Karpas-422 (cell line): ENCODE results near the gene THSD7B. TPM values are rescaled to one million over a fixed set of nuclear protein-coding genes. Genes with fewer than 3 reads are reported as not detected.

Experiments
- DNase-seq: peaks from one replicate; pipeline ENCODE4 v3.0.0-alpha.2; 2015
- H2AFZ ChIP-seq: fragments of 200-600 bp; sonication (generic); 2 replicates; pipeline ENCODE4 v1.6.1; 2014; ENCODE audit warnings: antibody characterized with exemption, low read length, mixed read lengths
- H3K27ac ChIP-seq: fragments of 200-600 bp; sonication (generic); 2 replicates; pipeline ENCODE4 v1.5.1; 2014; ENCODE audit warnings: mild to moderate bottlenecking, low read length, moderate library complexity
- H3K27me3 ChIP-seq: fragments of 200-600 bp; sonication (generic); 2 replicates; pipeline ENCODE4 v1.6.1; 2014; ENCODE audit warnings: low read length, mixed read lengths
- H3K36me3 ChIP-seq: fragments of 200-600 bp; sonication (generic); 2 replicates; pipeline ENCODE4 v1.6.1; 2014; ENCODE audit warnings: low read length, mixed read lengths; ENCODE audit not compliant: insufficient read depth
- H3K4me1 ChIP-seq: fragments of 200-600 bp; sonication (generic); 2 replicates; pipeline ENCODE4 v1.6.1; 2014; ENCODE audit warnings: mild to moderate bottlenecking, low read length, mixed read lengths
- H3K4me2 ChIP-seq: fragments of 200-600 bp; sonication (generic); 2 replicates; pipeline ENCODE4 v1.6.1; 2014; ENCODE audit warnings: low read length, low read depth, mild to moderate bottlenecking; ENCODE audit not compliant: poor library complexity, severe bottlenecking
- H3K4me3 ChIP-seq: fragments of 200-600 bp; sonication (generic); 2 replicates; pipeline ENCODE4 v1.5.1; 2014; ENCODE audit warnings: mild to moderate bottlenecking, antibody characterized with exemption, low read length, mixed read lengths
- H3K79me2 ChIP-seq: fragments of 200-600 bp; sonication (generic); 2 replicates; pipeline ENCODE4 v1.6.1; 2014; ENCODE audit warnings: mild to moderate bottlenecking, low read length, mixed read lengths
- H3K9ac ChIP-seq: fragments of 200-600 bp; sonication (generic); 2 replicates; pipeline ENCODE4 v1.6.0; 2014; ENCODE audit warnings: low read length
- H3K9me2 ChIP-seq: fragments of 200-600 bp; sonication (generic), shearing (Covaris generic); replicated peaks from 2 replicates; pipeline ENCODE4 v1.6.0; 2014; ENCODE audit warnings: mild to moderate bottlenecking, low read length, moderate library complexity; ENCODE audit not compliant: insufficient read depth
- H3K9me3 ChIP-seq: fragments of 300-700, 200-600 bp; sonication (generic); 2 replicates; pipeline ENCODE4 v1.6.1; 2014; ENCODE audit warnings: low read length, mixed read lengths
- H4K20me1 ChIP-seq: fragments of 200-600 bp; sonication (generic); 2 replicates; pipeline ENCODE4 v1.6.1; 2014; ENCODE audit warnings: mild to moderate bottlenecking, antibody characterized with exemption, low read length, low read depth; ENCODE audit not compliant: insufficient read depth
- total RNA-seq: library from RNA; depleted of rRNA; stranded (reverse); fragments of >200 nt; shearing (Covaris generic); gene quantifications from 2 replicates; pipeline ENCODE4 v1.2.3, GENCODE V29; 2014; ENCODE audit warnings: low replicate concordance

Gene THSD7B
- total RNA-seq, 1 experiment from 2014 or later, result not detected

DNA sequence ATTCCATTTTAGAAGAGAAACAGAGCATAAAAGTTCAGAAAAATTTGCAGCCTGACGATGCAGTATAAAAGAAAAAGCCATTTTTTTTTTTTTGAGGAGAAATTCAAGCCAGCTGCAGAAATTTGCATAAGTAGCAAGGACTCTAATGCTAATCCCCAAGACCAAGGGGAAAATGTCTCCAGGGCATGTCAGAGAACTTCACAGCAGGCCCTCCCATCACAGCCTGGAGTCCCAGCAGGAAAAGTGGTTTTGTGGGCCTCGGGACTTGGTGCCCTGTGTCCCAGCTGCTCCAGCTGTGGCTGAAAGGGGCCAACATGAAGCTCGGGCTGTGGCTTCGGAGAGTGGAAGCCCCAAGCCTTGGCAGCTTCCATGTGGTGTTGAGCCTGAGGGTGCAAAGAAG, 873.6 kb downstream of the THSD7B start:
- no peak for DNase-seq
- Histone ChIP-seq H3K4me2 (no peak overlapping the region), H3K9ac (no peak overlapping the region), H2AFZ (no peak overlapping the region), H3K27me3 (no peaks in the 10 kb centered on the region), H3K9me3 (no peaks in the 10 kb centered on the region), H3K9me2 (no peaks in the 10 kb centered on the region), H4K20me1 (no peaks in the 10 kb centered on the region), H3K4me3 (no peak overlapping the region), H3K27ac (no peak overlapping the region), H3K79me2 (no peaks in the 10 kb centered on the region), H3K36me3 (no peaks in the 10 kb centered on the region), H3K4me1 (no peaks in the 10 kb centered on the region)

DNA sequence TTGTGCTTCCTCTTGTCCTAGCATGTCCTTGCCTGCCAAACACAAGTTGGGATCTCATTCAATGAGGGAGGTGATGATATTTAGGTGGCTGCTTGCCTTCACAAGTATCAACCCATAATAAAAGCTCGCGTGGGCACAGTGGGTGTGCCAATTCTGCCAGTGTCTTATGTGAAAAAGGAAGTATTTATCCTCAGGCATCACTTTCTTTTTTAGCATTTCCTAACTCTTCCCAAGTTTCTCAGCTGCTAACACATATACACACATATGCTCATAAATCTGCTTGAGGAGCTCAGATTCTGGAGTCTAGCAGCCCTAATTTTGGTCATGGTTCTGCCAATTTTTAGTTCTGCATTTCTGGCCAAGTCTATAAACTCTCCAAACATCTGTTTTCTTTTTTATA, 879.4 kb downstream of the THSD7B start:
- no peak overlapping the region for H3K4me3 ChIP-seq
- H3K9me2 ChIP-seq, result no peaks in the 10 kb centered on the region; the same call in 1 of the 2 replicates
- DNase-seq, result no peak
- no peaks in the 10 kb centered on the region for H3K4me1 ChIP-seq
- H4K20me1 ChIP-seq, result no peaks in the 10 kb centered on the region
- no peaks in the 10 kb centered on the region for H3K36me3 ChIP-seq
- no peak overlapping the region for H3K4me2 ChIP-seq
- H3K79me2 ChIP-seq, result no peaks in the 10 kb centered on the region
- no peak overlapping the region for H3K27ac ChIP-seq
- H3K9ac ChIP-seq, result no peak overlapping the region
- H3K27me3 ChIP-seq, result no peaks in the 10 kb centered on the region
- H3K9me3 ChIP-seq, result no peaks in the 10 kb centered on the region
- H2AFZ ChIP-seq, result no peak overlapping the region

- no peak overlapping the region for H3K4me2 ChIP-seq
- H3K27me3 ChIP-seq, result 0 out of 2 replicates have a peak, but pooled peaks cover 3% of the 10 kb centered on the region
- no peak overlapping the region for H3K27ac ChIP-seq
- no peaks in the 10 kb centered on the region for H3K79me2 ChIP-seq
- no peaks in the 10 kb centered on the region for H3K36me3 ChIP-seq
- no peaks in the 10 kb centered on the region for H3K9me2 ChIP-seq
- no peaks in the 10 kb centered on the region for H4K20me1 ChIP-seq
- no peak overlapping the region for H2AFZ ChIP-seq
- no peak overlapping the region for H3K9ac ChIP-seq
- no peak for DNase-seq
- no peaks in the 10 kb centered on the region for H3K4me1 ChIP-seq
- no peak overlapping the region for H3K4me3 ChIP-seq
- H3K9me3 ChIP-seq, result no peaks in the 10 kb centered on the region
Observed at GRCh38 chr2:137654046-137654445, 888.7 kb downstream of the THSD7B start.

DNA sequence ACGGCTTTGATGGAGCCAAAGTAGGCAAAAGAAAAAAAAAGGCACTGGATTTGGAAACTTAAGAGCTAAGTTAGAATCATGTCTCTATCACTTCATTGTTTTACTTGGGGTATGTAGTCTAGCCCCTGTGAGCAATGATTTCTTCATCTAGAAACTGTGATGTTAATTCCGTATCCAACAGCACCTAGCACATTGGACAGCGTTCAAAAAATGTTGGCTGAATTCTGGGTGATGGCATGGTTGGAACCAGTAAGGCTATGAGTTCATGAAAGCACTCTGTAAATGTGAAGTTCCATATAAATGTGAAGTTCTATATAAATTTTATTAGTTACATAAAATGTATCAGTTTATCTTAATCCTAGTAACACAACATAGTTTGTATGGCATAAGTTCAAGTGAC, 890.5 kb downstream of the THSD7B start:
- H3K27me3 ChIP-seq, result no peaks in the 10 kb centered on the region
- no peaks in the 10 kb centered on the region for H3K9me3 ChIP-seq
- no peaks in the 10 kb centered on the region for H3K4me1 ChIP-seq
- no peak for DNase-seq
- no peak overlapping the region for H3K4me2 ChIP-seq
- H3K9ac ChIP-seq, result no peak overlapping the region
- no peaks in the 10 kb centered on the region for H3K9me2 ChIP-seq
- no peaks in the 10 kb centered on the region for H4K20me1 ChIP-seq
- H3K27ac ChIP-seq, result no peak overlapping the region
- H2AFZ ChIP-seq, result no peak overlapping the region
- H3K4me3 ChIP-seq, result no peak overlapping the region
- no peaks in the 10 kb centered on the region for H3K36me3 ChIP-seq
- H3K79me2 ChIP-seq, result no peaks in the 10 kb centered on the region

DNA sequence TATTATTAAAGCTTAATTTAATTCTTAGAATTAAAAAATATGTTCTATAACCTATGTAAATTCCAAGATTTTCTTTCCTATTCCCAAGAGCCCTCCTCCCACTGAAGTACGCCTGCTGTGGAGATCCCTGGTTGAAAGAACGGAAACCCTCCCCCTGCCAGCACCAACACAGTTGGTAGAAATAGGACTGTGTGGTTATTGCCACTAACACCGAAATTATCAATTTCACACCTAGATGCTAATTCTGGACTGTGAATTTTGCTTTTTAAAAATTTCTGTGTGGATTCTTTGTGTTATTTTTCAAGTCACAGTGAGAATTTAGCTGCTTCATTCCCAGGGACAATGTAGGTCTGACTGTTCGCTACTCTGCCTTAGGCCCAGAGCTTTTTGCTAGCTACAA, 893.1 kb downstream of the THSD7B start:
- Histone ChIP-seq H3K27me3 (no peaks in the 10 kb centered on the region), H3K4me2 (no peak overlapping the region), H2AFZ (no peak overlapping the region), H3K4me3 (no peak overlapping the region), H3K27ac (no peak overlapping the region), H3K36me3 (no peaks in the 10 kb centered on the region), H3K9ac (no peak overlapping the region), H3K9me3 (no peaks in the 10 kb centered on the region), H3K4me1 (no peaks in the 10 kb centered on the region), H4K20me1 (no peaks in the 10 kb centered on the region), H3K9me2 (no peaks in the 10 kb centered on the region), H3K79me2 (no peaks in the 10 kb centered on the region)
- no peak for DNase-seq

- Histone ChIP-seq H3K79me2 (no peaks in the 10 kb centered on the region), H3K9me3 (no peaks in the 10 kb centered on the region), H3K4me1 (no peaks in the 10 kb centered on the region), H3K4me2 (no peak overlapping the region), H3K9me2 (no peaks in the 10 kb centered on the region), H4K20me1 (no peaks in the 10 kb centered on the region), H2AFZ (no peak overlapping the region), H3K4me3 (no peak overlapping the region), H3K9ac (no peak overlapping the region), H3K36me3 (no peaks in the 10 kb centered on the region), H3K27ac (no peak overlapping the region), H3K27me3 (no peaks in the 10 kb centered on the region)
- DNase-seq, result peak; percentile 47
Observed at GRCh38 chr2:137659616-137660015, 894.3 kb downstream of the THSD7B start.

DNA sequence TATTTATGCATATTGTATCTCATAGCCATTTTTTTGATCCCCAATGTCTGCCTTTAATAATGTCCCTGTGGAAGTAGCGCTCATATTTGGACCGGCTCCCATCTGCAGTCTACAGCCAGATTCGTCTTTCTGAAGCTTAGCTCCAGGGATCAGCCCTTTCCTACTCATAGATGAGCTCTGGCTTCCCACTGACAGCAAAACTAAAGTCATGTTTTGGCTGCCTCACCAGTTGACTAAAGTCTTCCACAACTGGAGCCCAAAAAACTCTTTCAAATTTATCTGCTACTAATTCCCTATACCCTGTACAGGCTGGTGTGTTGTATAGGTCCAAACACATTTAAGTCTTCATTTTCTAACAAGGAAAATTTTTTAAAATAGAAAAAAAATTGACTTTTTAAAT, 904.8 kb downstream of the THSD7B start:
- Histone ChIP-seq H3K4me3 (no peak overlapping the region), H3K79me2 (no peaks in the 10 kb centered on the region), H3K36me3 (no peaks in the 10 kb centered on the region), H3K9me3 (no peaks in the 10 kb centered on the region), H3K9ac (no peak overlapping the region), H4K20me1 (no peaks in the 10 kb centered on the region), H3K27me3 (no peaks in the 10 kb centered on the region), H2AFZ (no peak overlapping the region), H3K9me2 (no peaks in the 10 kb centered on the region), H3K27ac (no peak overlapping the region), H3K4me1 (no peaks in the 10 kb centered on the region), H3K4me2 (no peak overlapping the region)
- no peak for DNase-seq

DNA sequence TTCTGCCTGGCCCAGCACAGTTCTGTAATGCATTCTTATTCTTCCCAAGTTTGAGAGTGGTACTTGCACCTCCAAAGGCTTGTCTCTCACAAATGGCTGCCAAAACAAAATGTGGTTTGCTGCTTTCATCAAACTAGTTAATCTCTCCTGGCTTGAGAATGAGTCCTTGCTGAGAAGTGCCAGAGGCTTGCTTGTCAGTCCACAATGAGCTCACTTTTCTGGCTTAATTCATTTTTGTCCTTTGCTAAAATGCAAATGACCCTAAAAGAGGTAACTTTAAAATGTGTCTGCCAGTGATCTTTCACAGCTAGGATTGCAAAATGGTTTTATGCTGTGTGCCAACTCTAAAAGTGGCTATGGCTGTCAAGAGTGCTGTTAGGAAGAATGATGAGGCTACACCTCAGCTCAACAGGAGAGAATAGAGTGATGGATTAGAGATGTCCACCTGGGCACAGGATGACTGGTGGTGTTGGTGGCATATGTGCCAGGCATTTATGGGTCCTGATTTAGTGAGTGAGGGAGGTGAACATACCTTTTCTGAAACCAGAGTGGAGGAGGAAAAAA, 907.7 kb downstream of the THSD7B start:
- no peaks in the 10 kb centered on the region for H3K4me1 ChIP-seq
- H3K36me3 ChIP-seq, result no peaks in the 10 kb centered on the region
- H3K4me3 ChIP-seq, result no peak overlapping the region
- no peaks in the 10 kb centered on the region for H4K20me1 ChIP-seq
- H3K9me2 ChIP-seq, result no peaks in the 10 kb centered on the region
- no peaks in the 10 kb centered on the region for H3K9me3 ChIP-seq
- no peak overlapping the region for H3K27ac ChIP-seq
- no peaks in the 10 kb centered on the region for H3K27me3 ChIP-seq
- no peak overlapping the region for H3K4me2 ChIP-seq
- no peak overlapping the region for H2AFZ ChIP-seq
- no peak for DNase-seq
- H3K79me2 ChIP-seq, result no peaks in the 10 kb centered on the region
- no peak overlapping the region for H3K9ac ChIP-seq

- no peaks in the 10 kb centered on the region for H3K9me3 ChIP-seq
- H3K4me1 ChIP-seq, result no peaks in the 10 kb centered on the region
- H3K36me3 ChIP-seq, result no peaks in the 10 kb centered on the region
- H3K79me2 ChIP-seq, result no peaks in the 10 kb centered on the region
- H3K4me2 ChIP-seq, result no peak overlapping the region
- no peak overlapping the region for H3K9ac ChIP-seq
- H3K4me3 ChIP-seq, result no peak overlapping the region
- no peak overlapping the region for H3K27ac ChIP-seq
- H3K9me2 ChIP-seq, result no peaks in the 10 kb centered on the region
- H2AFZ ChIP-seq, result no peak overlapping the region
- no peak for DNase-seq
- H3K27me3 ChIP-seq, result no peaks in the 10 kb centered on the region
- H4K20me1 ChIP-seq, result no peaks in the 10 kb centered on the region
Observed at GRCh38 chr2:137674991-137675390, 909.6 kb downstream of the THSD7B start.
